HepG2 (cell line): ENCODE results near the gene CKLF. TPM values are rescaled to one million over a fixed set of nuclear protein-coding genes. Genes with fewer than 3 reads are reported as not detected.
A peak's percentile ranks its signal among the peaks of the same experiment; 100 is the strongest.

Experiments
- BORCS8-MEF2B ChIP-seq: sonication (generic); formaldehyde crosslinking; IDR thresholded peaks from 2 replicates; pipeline ENCODE4 v1.8.0; 2022; ENCODE audit warnings: mild to moderate bottlenecking, missing genetic modification reagents
- CHD4 ChIP-seq: fragments of 200-600 bp; sonication (generic); IDR thresholded peaks from 2 replicates; pipeline ENCODE4 v1.7.0; 2017; ENCODE audit warnings: mild to moderate bottlenecking, low read length, borderline replicate concordance
- HHEX ChIP-seq: IDR thresholded peaks from 2 replicates; pipeline ENCODE4 v1.6.1; 2016; ENCODE audit warnings: control low read depth
- KAT7 ChIP-seq: IDR thresholded peaks from 2 replicates; pipeline ENCODE4 v1.6.1; 2018; ENCODE audit warnings: borderline replicate concordance, missing compliant biosample characterization
- KAT8 ChIP-seq: IDR thresholded peaks from 2 replicates; pipeline ENCODE4 v1.6.1; 2016; ENCODE audit warnings: missing genetic modification reagents, missing compliant biosample characterization
- RARA ChIP-seq: IDR thresholded peaks from 2 replicates; pipeline ENCODE4 v1.6.1; 2016; ENCODE audit warnings: missing genetic modification reagents, missing compliant biosample characterization
- TOE1 ChIP-seq: sonication (generic); formaldehyde crosslinking; IDR thresholded peaks from 2 replicates; pipeline ENCODE4 v1.4.0; 2020; ENCODE audit warnings: mild to moderate bottlenecking, missing genetic modification reagents
- ZBTB38 ChIP-seq: sonication (generic); formaldehyde crosslinking; IDR thresholded peaks from 2 replicates; pipeline ENCODE4 v1.5.1; 2020; ENCODE audit warnings: mild to moderate bottlenecking, missing genetic modification reagents
- ZNF446 ChIP-seq: sonication (generic); formaldehyde crosslinking; IDR thresholded peaks from 2 replicates; pipeline ENCODE4 v1.5.0; 2020; ENCODE audit warnings: mild to moderate bottlenecking, missing genetic modification reagents
- ZNF792 ChIP-seq: IDR thresholded peaks from 2 replicates; pipeline ENCODE4 v1.6.1; 2016
- polyA plus RNA-seq, 8 experiments: library from polyadenylated mRNA; depleted of rRNA in 3 of 8; stranded (reverse) in 7 of 8; unstranded in 1 of 8; fragments of >200 nt; fragmentation: Illumina TruSeq in 4 of 8; extraction: Trizol in 4 of 8; gene quantifications; 2 replicates each; pipeline versions ENCODE4 v1.2.1 to v1.2.3, GENCODE V29; 2011 to 2016; ENCODE audit warnings: low read depth in 4 of 8, missing spikeins in 1 of 8, mixed read lengths in 1 of 8; ENCODE audit not compliant: insufficient read depth in 1 of 8
- total RNA-seq, 5 experiments: library from RNA; depleted of rRNA; stranded (reverse); fragments of >200 nt; fragmentation: Illumina TruSeq; extraction: Trizol; gene quantifications; 2 replicates each; pipeline ENCODE4 v1.2.3, GENCODE V29; 2016; ENCODE audit warnings: low read depth in 1 of 5
- TF ChIP-seq, protein P1 (sequence below): sonication (generic); formaldehyde crosslinking; IDR thresholded peaks from 2 replicates; pipeline ENCODE4 v1.8.0; 2022; ENCODE audit warnings: missing genetic modification reagents, mild to moderate bottlenecking, inconsistent platforms, borderline replicate concordance
- TF ChIP-seq, protein P2 (sequence below): sonication (generic); formaldehyde crosslinking; IDR thresholded peaks from 2 replicates; pipeline ENCODE4 v1.5.1; 2020; ENCODE audit warnings: mild to moderate bottlenecking, missing genetic modification reagents, moderate library complexity
- TF ChIP-seq, protein P3 (sequence below): sonication (generic); formaldehyde crosslinking; IDR thresholded peaks from 2 replicates; pipeline ENCODE4 v1.8.1; 2023; ENCODE audit warnings: mild to moderate bottlenecking, missing genetic modification reagents, borderline replicate concordance
- TF ChIP-seq, protein P4 (sequence below): sonication (generic); formaldehyde crosslinking; IDR thresholded peaks from 2 replicates; pipeline ENCODE4 v1.9.0; 2021; ENCODE audit warnings: missing genetic modification reagents, borderline replicate concordance
- TF ChIP-seq, protein P5 (sequence below): sonication (generic); formaldehyde crosslinking; IDR thresholded peaks from 2 replicates; pipeline ENCODE4 v1.8.1; 2023; ENCODE audit warnings: mild to moderate bottlenecking, missing genetic modification reagents
- TF ChIP-seq, protein P6 (sequence below): sonication (generic); formaldehyde crosslinking; IDR thresholded peaks from 2 replicates; pipeline ENCODE4 v1.4.0; 2020; ENCODE audit warnings: mild to moderate bottlenecking, missing genetic modification reagents, borderline replicate concordance
- TF ChIP-seq, protein P7 (sequence below): sonication (generic); formaldehyde crosslinking; IDR thresholded peaks from 2 replicates; pipeline ENCODE4 v1.4.0; 2020; ENCODE audit warnings: missing genetic modification reagents

The CKLF gene
- total and polyA plus RNA-seq, 2 of the 13 experiments (the other 11 are each of a cell fraction or from before 2014, with no cell fraction given) = 120 to 167 TPM

DNA sequence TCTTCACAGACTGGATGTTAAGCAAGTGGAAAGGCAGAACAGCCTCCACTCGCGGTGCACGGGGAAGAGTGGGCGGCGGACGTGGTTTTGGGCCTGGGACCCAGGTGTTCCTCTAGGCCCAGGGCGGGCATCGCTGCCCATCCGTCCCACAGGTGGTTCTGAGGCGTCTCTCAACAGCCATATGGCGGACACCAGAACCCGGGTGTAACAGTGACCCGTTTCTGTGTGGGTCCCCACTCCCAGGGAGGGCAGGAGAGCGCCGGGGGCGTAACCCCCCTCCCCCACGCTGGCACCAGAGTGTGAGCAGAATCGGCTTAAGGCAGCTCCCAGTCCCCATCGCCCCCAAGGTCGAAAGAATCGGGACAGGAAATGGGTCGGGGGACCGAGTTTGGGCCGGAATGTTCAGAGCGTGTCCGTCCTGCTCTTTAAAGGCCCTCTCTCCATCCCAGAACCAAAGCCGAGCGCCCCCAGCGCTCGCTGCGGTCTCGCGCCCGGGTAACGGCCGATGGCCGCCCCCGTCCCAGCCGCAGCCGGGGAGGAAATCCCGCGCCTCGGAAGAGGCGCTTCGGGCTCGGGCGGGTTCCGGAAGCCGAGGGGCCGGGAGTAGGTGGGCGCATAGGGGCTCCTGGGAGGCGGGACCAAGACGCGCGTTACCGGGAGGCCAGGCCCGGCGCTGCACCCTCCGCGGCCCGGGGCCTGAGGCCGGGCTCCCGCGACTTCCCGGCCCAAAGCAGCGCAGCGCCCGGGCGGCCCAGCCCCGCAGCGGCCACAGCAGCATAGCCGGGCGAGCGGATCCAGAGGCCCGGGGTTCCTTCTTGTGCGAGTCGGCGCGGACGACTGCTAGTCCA lies 2.9 kb upstream of the CKLF start, which contains the start of gene TK2 (continued):
- TF ChIP-seq, protein P1, sequence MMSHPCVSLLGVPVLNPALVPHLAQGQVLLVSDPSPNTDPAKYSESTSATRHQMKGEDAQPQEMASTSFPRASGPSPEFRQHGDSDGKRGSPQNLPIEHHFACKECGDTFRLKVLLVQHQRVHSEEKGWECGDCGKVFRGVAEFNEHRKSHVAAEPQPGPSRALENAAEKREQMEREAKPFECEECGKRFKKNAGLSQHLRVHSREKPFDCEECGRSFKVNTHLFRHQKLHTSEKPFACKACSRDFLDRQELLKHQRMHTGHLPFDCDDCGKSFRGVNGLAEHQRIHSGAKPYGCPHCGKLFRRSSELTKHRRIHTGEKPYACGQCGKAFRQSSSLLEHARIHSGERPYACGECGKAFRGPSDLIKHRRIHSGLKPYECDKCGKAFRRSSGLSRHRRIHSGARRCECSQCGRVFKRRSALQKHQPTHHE (CRISPR knock-in tag) = no peak
- peak; percentile 80 for TF ChIP-seq ZNF792
- TF ChIP-seq BORCS8-MEF2B = no peak; the same call in 1 of the 2 replicates
- peak; percentile 36; the same call in 1 of the 2 replicates for TF ChIP-seq ZNF446
- TF ChIP-seq, protein P2, sequence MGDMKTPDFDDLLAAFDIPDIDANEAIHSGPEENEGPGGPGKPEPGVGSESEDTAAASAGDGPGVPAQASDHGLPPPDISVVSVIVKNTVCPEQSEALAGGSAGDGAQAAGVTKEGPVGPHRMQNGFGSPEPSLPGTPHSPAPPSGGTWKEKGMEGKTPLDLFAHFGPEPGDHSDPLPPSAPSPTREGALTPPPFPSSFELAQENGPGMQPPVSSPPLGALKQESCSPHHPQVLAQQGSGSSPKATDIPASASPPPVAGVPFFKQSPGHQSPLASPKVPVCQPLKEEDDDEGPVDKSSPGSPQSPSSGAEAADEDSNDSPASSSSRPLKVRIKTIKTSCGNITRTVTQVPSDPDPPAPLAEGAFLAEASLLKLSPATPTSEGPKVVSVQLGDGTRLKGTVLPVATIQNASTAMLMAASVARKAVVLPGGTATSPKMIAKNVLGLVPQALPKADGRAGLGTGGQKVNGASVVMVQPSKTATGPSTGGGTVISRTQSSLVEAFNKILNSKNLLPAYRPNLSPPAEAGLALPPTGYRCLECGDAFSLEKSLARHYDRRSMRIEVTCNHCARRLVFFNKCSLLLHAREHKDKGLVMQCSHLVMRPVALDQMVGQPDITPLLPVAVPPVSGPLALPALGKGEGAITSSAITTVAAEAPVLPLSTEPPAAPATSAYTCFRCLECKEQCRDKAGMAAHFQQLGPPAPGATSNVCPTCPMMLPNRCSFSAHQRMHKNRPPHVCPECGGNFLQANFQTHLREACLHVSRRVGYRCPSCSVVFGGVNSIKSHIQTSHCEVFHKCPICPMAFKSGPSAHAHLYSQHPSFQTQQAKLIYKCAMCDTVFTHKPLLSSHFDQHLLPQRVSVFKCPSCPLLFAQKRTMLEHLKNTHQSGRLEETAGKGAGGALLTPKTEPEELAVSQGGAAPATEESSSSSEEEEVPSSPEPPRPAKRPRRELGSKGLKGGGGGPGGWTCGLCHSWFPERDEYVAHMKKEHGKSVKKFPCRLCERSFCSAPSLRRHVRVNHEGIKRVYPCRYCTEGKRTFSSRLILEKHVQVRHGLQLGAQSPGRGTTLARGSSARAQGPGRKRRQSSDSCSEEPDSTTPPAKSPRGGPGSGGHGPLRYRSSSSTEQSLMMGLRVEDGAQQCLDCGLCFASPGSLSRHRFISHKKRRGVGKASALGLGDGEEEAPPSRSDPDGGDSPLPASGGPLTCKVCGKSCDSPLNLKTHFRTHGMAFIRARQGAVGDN (CRISPR knock-in tag) = peak; percentile 96
- TF ChIP-seq, protein P3, sequence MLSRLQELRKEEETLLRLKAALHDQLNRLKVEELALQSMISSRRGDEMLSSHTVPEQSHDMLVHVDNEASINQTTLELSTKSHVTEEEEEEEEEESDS (CRISPR knock-in tag) = no peak
- TF ChIP-seq, protein P4, sequence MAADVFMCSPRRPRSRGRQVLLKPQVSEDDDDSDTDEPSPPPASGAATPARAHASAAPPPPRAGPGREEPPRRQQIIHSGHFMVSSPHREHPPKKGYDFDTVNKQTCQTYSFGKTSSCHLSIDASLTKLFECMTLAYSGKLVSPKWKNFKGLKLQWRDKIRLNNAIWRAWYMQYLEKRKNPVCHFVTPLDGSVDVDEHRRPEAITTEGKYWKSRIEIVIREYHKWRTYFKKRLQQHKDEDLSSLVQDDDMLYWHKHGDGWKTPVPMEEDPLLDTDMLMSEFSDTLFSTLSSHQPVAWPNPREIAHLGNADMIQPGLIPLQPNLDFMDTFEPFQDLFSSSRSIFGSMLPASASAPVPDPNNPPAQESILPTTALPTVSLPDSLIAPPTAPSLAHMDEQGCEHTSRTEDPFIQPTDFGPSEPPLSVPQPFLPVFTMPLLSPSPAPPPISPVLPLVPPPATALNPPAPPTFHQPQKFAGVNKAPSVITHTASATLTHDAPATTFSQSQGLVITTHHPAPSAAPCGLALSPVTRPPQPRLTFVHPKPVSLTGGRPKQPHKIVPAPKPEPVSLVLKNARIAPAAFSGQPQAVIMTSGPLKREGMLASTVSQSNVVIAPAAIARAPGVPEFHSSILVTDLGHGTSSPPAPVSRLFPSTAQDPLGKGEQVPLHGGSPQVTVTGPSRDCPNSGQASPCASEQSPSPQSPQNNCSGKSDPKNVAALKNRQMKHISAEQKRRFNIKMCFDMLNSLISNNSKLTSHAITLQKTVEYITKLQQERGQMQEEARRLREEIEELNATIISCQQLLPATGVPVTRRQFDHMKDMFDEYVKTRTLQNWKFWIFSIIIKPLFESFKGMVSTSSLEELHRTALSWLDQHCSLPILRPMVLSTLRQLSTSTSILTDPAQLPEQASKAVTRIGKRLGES (CRISPR knock-in tag) = peak; percentile 63; the same call in 1 of the 2 replicates
- TF ChIP-seq, protein P5, sequence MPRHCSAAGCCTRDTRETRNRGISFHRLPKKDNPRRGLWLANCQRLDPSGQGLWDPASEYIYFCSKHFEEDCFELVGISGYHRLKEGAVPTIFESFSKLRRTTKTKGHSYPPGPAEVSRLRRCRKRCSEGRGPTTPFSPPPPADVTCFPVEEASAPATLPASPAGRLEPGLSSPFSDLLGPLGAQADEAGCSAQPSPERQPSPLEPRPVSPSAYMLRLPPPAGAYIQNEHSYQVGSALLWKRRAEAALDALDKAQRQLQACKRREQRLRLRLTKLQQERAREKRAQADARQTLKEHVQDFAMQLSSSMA (CRISPR knock-in tag) = no peak; the same call in 1 of the 2 replicates
- TF ChIP-seq, protein P6, sequence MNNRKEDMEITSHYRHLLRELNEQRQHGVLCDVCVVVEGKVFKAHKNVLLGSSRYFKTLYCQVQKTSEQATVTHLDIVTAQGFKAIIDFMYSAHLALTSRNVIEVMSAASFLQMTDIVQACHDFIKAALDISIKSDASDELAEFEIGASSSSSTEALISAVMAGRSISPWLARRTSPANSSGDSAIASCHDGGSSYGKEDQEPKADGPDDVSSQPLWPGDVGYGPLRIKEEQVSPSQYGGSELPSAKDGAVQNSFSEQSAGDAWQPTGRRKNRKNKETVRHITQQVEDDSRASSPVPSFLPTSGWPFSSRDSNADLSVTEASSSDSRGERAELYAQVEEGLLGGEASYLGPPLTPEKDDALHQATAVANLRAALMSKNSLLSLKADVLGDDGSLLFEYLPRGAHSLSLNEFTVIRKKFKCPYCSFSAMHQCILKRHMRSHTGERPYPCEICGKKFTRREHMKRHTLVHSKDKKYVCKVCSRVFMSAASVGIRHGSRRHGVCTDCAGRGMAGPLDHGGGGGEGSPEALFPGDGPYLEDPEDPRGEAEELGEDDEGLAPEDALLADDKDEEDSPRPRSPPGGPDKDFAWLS (CRISPR knock-in tag) = no peak
- peak; percentile 88 for TF ChIP-seq KAT7 (CRISPR knock-in tag)
- 0 out of 2 replicates have a peak, but pooled peaks have one; percentile 17 for TF ChIP-seq TOE1 (CRISPR knock-in tag)
- TF ChIP-seq CHD4 = no peak
- TF ChIP-seq HHEX = no peak
- no peak for TF ChIP-seq RARA
- TF ChIP-seq, protein P7, sequence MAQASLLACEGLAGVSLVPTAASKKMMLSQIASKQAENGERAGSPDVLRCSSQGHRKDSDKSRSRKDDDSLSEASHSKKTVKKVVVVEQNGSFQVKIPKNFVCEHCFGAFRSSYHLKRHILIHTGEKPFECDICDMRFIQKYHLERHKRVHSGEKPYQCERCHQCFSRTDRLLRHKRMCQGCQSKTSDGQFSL (CRISPR knock-in tag) = peak; percentile 42; the same call in 1 of the 2 replicates
- peak; percentile 83 for TF ChIP-seq KAT8 (CRISPR knock-in tag)
- peak; percentile 99 for TF ChIP-seq ZBTB38 (CRISPR knock-in tag)
